ENCODE measurements around the gene SNRPD2.

DNA sequence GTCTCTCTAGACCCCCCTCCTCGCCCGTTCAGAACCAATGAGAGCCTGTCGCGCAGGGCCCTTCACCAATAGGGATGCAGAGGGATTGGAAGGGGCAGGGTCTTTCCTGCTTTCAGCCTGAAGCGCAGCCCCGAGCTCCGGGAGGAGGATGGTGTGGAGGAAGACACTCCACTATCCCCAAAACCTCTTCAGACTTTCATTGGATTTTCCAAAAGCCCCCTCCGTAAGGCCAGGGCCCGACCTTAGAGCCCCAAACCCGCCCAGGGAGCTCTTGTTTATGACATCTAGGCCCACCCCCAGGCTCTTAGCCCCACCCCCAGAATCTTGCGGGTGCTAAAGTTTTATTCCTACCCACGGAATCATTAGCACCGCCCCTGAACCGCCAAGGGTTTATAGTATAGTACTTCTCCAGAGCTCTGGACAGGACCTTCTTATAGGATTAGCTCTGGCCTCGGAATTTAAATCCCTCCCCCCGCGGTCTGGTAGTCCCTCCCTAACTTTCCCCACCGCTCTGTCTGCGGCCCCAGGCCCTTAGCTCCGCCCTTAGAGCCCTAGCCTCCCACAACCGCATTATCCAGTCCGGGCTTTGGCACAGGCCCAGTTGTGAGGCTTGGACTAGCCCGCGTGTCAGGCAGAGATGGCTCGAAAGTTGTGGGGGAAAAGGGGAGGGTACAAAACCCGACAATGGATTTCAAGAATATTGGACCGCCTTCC, 46.0 kb downstream of the SNRPD2 start:
- TF ChIP-seq, protein P1, sequence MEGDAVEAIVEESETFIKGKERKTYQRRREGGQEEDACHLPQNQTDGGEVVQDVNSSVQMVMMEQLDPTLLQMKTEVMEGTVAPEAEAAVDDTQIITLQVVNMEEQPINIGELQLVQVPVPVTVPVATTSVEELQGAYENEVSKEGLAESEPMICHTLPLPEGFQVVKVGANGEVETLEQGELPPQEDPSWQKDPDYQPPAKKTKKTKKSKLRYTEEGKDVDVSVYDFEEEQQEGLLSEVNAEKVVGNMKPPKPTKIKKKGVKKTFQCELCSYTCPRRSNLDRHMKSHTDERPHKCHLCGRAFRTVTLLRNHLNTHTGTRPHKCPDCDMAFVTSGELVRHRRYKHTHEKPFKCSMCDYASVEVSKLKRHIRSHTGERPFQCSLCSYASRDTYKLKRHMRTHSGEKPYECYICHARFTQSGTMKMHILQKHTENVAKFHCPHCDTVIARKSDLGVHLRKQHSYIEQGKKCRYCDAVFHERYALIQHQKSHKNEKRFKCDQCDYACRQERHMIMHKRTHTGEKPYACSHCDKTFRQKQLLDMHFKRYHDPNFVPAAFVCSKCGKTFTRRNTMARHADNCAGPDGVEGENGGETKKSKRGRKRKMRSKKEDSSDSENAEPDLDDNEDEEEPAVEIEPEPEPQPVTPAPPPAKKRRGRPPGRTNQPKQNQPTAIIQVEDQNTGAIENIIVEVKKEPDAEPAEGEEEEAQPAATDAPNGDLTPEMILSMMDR (IDR thresholded peaks at IDR 0.05 in 4 of 5, conservative IDR thresholded peaks at IDR 0.05 in 1 of 5): no peak
- no peak for TF ChIP-seq POLR2A (IDR thresholded peaks at IDR 0.05)
